ENCODE results near the gene ADARB2.

The ADARB2 gene

GRCh38 chr10:1187151-1187854, 550.0 kb downstream of the ADARB2 start:
- DNase-seq (ENCODE audit: low spot score) = no peak

- no peak for DNase-seq (ENCODE audit: low spot score)
Observed at GRCh38 chr10:1186683-1186990, 550.7 kb downstream of the ADARB2 start.

- DNase-seq (ENCODE audit: low spot score) = no peak
Observed at GRCh38 chr10:1185911-1186682, 551.2 kb downstream of the ADARB2 start.

- no peak for DNase-seq (ENCODE audit: low spot score)
Observed at GRCh38 chr10:1184541-1185430, 552.5 kb downstream of the ADARB2 start.

GRCh38 chr10:1183701-1184100, 553.6 kb downstream of the ADARB2 start:
- DNase-seq (ENCODE audit: low spot score) = no peak

GRCh38 chr10:1183033-1183396, 554.3 kb downstream of the ADARB2 start:
- DNase-seq (ENCODE audit: low spot score) = no peak

- DNase-seq (ENCODE audit: low spot score) = no peak
Observed at GRCh38 chr10:1182280-1183032, 554.9 kb downstream of the ADARB2 start.

GRCh38 chr10:1180836-1181235, 556.5 kb downstream of the ADARB2 start:
- DNase-seq (ENCODE audit: low spot score) = no peak

- DNase-seq (ENCODE audit: low spot score) = no peak
Observed at GRCh38 chr10:1180071-1180730, 557.1 kb downstream of the ADARB2 start.

GRCh38 chr10:1179346-1180070, 557.8 kb downstream of the ADARB2 start:
- no peak for DNase-seq (ENCODE audit: low spot score)

- DNase-seq (ENCODE audit: low spot score) = no peak
Observed at GRCh38 chr10:1178506-1178905, 558.8 kb downstream of the ADARB2 start.

GRCh38 chr10:1177936-1178335, 559.4 kb downstream of the ADARB2 start:
- no peak for DNase-seq (ENCODE audit: low spot score)

GRCh38 chr10:1175956-1176565, 561.3 kb downstream of the ADARB2 start:
- no peak for DNase-seq (ENCODE audit: low spot score)

- DNase-seq (ENCODE audit: low spot score) = no peak
Observed at GRCh38 chr10:1174022-1174421, 563.3 kb downstream of the ADARB2 start.

GRCh38 chr10:1173091-1173490, 564.2 kb downstream of the ADARB2 start:
- DNase-seq (ENCODE audit: low spot score) = no peak

GRCh38 chr10:1172256-1172984, 564.9 kb downstream of the ADARB2 start:
- no peak for DNase-seq (ENCODE audit: low spot score)

GRCh38 chr10:1171586-1171985, 565.7 kb downstream of the ADARB2 start:
- no peak for DNase-seq (ENCODE audit: low spot score)

GRCh38 chr10:1171182-1171581, 566.1 kb downstream of the ADARB2 start:
- no peak for DNase-seq (ENCODE audit: low spot score)

GRCh38 chr10:1170867-1171180, 566.5 kb downstream of the ADARB2 start:
- no peak for DNase-seq (ENCODE audit: low spot score)

Measured in D341Med (cell line).